HG03039 (cell line): ENCODE measurements around the gene UMOD.

Experiments used
- ATAC-seq: cut with Tn5 transposase; IDR thresholded peaks from one replicate; pipeline ENCODE4 v1.9.1; 2021; ENCODE audit warnings: mild to moderate bottlenecking, moderate library complexity; ENCODE audit not compliant: unreplicated experiment

UMOD gene

DNA sequence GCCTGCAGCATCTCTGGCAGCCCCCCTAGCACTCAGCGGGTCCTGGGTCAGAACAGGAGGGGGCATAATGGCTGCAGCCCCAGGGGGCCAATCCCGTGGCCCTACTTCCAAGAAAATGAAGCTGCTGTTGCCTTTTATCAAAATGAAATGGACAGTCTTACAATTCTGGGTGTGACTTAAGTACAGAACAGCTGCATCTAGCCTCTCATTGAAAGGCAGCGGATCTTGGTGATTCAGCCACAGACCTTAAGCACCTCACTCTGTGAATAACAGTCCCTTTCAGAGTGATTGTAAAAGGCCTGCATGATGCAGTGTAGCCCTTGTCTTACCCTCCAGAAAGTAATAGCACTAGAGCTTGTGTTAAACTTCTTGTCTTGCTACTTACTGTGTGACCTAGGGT, 11.5 kb upstream of the UMOD start:
- ATAC-seq: no peak

DNA sequence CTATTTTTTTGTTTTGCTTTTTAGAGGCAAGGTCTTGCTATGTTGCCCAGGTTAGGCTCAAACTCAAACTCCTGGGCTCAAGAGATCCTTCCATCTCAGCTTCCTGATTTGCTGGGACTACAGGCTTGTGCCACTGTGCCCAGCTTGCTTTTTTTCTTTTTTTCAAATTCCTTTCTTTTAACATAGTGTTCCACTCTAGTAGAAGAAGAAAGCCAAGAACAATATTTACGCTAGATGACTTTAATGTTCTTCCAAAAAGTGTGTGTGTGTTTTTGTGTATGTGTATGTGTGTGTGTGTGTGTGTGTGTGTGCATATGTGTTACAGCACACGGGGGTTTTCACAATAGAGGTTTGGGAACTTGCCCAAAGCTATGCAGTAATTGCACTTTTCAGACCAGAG, 10.7 kb upstream of the UMOD start:
- no peak for ATAC-seq

DNA sequence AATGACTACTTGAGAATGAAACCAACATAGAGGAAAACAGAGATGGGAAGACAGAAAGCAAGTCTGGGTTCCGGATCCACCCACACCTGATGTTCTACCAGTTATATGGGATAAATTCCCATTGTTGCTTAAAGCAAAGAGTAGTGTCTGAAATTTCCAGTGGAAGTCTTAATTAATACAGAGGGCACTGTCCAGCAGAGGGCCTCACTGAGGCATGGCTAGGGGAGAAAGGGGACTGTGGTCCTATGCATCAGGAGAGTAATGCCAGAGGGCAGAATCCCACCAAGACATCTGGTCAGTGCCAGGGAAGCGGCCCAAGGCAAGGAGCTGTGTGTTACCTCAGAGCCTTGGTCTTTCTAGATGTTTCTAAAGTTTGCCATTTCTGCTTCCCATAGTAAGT, 7.5 kb upstream of the UMOD start:
- no peak for ATAC-seq

DNA sequence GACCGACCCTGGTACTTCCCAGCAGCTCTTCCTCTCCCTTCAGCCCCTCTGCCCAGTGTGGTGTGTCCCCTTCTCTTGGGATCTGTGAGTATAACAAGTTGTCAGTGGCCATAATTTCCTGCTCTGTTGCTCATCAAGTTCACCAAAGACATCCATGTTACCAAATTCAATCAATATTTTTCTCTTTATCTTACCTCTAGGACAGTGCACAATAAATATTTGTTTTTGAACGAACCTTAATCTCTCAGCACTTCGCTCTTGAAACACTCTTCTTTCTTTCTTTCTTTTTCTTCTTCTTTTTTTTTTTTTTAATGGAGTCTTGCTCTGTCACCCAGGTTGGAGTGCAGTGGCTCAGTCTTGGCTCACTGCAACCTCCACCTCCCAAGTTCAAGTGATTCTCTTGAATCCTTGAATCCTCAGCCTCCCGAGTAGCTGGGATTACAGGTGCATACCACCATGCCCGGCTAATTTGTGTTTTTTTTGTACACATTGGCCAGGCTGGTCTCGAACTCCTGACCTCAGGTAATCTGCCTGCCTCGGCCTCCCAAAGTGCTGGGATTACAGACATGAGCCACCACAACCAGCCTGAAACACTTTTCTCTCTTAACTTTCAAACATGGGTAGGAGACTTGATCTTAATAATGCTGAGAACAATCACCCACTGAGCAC, 2.7 kb upstream of the UMOD start:
- ATAC-seq: no peak

DNA sequence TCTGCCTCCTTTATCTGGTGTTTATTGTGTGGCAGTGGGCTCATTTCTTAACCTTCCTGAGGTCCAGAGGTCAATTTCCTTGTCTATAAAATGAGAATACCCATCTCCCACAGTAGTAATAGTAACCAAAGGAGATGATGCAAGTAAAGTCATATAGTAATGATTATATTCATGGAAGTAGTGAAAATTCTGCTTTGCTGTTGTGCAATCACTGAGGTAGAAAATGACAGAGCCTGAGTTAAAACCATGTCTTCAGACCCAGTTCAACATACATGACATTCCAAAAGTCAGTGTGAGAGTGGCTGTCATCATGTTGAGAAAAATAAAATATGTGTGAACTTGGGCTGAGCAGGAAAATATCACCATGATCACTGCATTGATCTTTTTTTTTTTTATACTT, 864 bp upstream of the UMOD start:
- no peak for ATAC-seq

DNA sequence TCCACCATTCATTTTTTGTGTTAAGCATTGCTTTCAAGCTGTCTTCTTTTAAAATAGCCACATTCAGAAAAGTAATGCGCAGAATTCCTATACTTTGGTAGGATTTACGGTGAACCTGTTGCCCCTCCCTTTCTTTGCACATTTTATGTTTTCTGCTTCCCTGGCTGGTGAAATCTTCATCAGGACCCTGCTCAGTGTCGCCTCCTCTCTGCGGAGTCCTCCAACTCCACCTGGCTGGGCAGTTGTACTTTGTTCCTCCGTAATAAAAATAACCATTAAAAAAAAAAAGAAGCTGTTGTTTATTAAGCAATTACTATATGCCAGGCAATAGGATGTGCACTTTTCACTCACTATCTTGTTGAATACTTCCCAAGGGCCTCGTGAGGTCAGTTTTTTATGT, 2.9 kb downstream of the UMOD start:
- ATAC-seq: no peak

DNA sequence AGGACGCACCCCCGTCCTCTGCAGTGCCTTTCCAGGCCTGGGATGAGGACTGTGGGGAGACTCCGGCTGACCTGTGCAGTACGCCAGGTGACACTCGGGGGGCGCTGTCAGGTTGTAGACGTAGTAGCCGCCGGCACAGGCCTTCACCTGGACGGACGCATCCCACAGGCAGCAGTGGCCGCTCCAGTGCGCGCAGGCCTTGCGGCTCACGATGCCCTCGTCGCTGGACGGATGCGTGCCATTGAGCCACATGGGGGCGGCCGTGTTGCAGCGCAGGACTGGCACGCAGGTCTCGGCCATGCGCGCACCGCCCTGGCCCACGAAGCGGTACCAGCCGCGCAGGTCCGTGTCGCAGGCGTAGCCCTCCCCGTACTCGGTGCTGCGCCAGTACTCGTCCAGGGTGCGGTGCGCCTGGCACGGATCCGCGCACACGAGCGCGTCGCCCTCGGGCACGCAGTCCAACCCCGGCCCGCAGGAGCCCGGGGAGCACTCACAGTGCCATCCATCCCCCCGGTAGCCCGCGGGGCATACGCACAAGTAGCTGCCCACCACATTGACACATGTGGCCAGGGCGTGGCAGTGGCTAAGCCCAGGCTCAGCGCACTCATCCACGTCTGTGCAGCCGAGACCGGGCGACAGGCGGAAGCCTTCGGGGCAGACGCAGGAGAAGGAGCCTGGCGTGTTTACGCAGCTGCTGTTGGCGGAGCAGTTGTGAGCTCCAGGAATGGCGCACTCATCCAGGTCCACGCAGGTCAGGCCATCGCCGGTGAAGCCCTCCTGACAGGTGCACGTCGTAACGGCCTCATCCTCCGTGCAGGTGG, 3.9 kb downstream of the UMOD start:
- ATAC-seq: no peak

DNA sequence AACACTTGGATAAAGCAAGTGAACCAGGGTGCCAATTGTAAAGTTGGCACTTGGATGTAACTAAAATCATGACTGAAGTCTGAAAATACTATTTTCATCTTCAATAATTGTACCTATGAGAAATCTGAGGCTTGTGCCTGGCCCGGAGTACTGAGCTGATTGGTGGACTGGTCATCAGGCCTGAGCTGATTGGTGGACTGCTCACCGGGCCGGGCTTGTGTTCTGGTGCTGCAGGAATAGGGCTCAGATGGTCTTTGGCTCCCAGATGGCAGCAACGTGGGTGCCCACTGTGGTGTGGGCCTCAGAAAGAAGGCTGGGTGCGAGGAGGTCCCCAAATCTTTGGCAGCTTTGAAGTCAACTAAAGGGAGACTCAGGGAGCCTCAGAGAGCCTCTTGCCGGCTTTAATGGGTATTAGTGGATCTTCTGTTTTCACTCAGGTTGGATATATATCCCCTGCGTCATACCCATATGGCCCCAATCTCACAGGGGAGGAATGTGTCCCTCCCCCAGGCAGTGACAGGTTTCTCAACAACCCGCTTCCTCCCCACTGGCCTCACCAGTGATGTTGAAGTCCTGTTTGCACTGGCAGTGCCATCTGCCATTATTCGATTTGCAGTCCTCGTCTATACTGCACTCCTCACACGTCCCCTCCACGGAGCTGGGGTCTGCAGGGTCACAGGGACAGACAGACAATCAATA, 4.7 kb downstream of the UMOD start:
- ATAC-seq: no peak

DNA sequence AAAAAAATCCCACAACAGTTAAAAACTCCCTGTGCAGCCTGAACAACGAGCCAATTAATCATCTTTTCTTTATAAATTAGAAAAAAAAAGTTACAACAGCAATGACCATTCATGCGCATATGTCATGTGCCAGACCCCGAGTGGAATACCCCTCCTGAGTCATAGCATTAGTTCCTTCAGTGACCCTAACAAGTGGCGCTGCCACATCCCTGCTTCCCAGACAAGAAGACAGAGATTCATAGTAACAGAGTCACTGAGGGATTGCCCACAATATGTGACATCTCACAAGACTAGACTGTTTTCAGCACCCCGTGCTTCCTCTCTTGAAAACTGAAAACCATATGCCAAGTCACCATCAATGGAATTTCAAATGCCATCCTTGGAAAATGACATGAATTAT, 7.9 kb downstream of the UMOD start:
- ATAC-seq: no peak

DNA sequence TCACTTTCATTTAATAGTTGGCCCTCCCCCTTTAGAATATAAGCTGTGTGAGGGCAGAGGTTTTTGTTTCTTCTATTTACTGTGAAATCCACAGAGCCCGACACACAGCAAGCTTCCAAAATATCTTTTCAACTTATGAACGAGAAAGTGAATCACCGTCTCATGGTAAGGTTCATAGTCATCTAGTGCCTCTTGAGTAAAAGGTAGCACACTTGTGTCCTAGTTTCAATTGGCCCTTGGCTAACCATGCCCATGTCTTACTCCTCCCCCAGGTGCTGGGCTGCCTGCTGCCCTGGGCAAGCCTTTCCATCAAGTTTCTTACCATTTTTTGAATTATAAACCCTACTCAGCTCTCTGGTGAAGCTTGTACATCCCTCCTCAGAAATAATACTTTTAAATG, 12.8 kb downstream of the UMOD start:
- no peak for ATAC-seq

DNA sequence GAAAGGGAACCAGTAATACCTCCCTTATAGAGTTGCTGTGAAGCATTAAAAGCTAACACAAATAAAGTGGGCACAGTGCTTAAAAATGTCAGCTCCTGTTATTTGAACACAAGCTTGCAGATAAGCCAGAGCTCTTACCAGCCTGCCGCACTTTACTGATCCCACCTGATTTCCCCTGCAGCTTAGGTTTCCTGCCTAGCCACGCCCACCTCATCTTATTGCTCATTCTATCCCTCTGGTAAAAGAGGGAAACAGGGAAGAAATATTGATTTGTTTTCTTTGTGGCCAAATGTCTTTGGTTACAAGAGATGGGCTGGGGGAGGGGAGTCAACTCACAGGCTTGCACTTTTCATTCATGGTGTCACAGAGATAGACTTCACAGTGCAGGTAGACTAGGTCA, 15.6 kb downstream of the UMOD start:
- no peak for ATAC-seq

DNA sequence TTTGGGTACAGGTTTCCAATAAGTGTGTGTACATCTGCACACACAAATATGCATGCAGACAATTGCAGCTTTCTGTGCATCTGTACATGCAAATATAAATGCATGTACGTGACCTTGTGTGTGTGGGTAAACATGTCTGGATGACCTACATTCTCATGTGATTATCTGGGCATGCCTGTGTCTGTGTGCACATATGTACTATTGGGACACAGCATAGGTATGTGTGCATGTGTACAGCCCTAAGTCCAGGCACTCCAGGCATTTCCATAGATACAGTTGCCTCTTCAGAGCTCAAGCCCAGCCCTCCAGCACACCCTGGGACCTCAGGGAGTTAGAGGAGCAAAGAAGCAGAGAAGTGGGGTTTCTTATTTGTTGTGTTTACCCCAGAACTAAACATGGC, 18.1 kb downstream of the UMOD start:
- no peak for ATAC-seq

DNA sequence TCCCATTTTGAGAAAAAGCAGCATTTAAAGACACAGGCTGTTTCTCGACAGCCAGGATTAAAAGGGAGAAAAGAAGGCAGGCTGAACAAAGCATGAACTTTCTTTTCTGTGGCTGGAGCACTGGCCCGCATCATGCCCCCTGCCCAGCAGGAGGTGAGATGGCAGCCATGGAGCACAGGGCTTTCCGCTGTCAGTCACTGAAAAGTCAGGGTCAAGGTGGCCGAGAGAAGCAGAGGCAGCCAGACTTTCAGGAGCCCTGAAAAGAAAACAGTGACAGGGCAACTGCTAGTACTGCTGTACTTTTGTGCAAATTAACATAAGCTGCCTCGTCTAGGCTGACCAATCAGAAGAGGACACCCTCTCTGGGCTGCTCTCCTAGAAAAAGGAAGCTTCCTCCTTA, 19.4 kb downstream of the UMOD start:
- no peak for ATAC-seq

DNA sequence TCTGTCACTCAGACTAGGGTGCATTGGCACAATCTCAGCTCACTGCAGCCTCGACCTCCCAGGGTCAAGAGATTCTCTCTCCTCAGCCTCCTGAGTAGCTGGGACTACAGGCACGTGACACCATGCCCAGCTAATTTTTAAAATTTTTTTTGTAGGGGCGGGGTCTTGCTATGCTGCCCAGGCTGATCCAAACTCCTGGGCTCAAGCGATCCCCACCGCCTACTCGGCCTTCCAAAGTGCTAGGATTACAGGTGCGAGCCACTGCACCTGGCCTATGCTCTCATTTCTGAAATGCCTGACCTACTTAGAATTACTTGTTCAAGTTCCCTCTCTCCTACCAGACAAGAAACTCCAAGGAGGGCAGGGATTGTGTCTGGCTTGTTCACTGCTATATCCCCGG, 20.1 kb downstream of the UMOD start:
- ATAC-seq: no peak

DNA sequence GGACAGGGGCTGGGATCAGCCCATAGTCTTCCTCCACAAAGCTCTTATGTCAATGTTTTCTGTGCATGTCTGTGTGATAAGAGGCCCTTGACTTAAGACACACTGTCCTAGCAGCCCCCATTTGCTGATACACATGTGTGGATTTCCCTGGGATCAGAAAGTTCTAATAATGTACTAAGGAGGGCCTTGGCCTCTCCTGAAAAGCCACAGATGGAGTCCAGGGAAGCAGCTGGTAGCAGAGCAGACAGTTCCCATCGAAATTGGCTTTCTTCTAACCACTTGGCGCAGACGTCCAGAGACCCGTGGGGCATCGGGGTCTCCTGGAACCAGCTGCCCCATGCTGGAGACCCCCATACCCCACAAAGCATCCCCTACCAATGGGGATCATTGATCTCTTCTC, 20.9 kb downstream of the UMOD start:
- no peak for ATAC-seq

DNA sequence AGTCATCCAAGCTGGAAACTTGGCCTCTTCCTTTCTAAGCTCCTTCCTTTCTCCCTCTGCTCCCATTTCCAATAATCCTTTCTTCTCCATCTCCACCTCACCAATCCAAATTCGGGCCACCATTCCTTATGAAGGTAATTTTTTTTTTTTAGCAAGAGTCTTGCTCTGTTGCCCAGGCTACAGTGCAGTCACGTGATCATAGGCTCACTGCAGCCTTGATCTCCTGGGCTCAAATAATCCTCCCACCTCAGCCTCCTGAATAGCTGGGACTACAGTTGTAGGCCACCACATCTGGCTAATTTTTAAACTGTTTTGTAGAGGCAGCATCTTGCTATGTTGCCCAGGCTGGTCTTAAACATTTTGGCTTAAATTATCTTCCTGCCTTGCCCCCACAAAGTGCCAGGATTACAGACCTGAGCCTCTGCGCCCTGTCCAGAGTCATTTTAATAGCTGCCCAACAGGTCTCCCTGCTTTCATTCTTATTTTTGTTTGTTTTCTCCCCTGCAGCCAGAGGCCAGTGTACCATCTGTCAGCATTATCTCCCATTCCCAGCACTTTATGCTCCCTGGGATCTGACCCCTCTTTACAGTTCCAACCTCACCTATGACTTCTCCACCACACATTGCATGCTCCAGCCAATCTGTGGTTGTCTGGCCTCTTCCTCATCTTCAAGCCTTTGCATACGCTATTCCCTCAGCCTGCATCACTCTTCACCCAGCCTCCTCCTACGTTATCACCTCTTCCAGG, 22.9 kb downstream of the UMOD start:
- no peak for ATAC-seq

DNA sequence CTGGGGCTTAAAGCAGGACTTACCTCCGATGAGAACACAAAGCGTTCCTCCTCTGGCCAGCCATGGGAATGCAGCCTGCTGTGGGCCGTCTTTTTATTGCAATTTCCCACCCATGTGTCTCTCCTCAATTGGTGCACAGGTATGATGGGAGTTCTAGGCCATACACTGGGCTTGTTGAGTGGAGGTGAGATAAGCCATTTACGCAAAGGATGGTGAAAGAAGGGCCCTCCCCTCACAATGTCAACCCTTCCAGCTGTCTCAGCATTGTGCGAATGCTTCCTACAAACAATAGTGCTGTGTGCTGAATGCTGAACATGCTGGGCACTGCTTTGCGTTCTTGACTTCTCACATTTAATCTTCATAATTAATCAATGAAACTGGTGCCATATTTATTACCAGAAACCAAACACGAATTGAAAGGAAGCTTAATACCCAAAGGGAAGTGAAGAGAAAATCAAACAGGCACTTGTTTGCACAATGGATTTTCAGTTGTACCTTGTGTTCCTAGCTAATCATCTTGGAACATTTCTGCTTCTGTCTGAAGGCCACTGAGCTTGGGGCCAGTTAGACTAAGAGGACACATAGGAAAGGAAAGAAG, 25.0 kb downstream of the UMOD start, which contains the start of gene GP2:
TSS of gene GP2 (minus strand) at position 70 of the 598 bp plus-strand sequence. CDS start 1,082 bp downstream, outside the sequence.
- ATAC-seq: no peak

DNA sequence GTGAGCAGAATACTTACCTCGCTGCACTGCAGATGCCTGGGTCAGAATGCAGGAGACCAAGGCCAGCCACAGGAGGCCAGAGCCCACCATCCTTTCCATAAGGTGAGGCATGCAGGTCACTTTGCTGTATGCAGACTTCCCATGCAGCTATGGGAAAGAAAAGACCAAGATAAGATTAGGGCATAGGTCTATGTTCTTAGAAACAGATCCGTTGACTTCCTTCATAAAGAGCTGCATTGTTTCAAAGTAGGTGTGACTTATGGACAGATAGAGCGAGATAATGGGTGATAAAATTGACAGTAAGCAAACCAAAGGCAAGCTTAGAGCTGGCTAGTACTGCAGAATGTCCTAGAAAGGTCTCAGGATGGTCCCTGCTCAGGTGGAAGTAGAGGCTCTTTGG, 26.2 kb downstream of the UMOD start:
- no peak for ATAC-seq

DNA sequence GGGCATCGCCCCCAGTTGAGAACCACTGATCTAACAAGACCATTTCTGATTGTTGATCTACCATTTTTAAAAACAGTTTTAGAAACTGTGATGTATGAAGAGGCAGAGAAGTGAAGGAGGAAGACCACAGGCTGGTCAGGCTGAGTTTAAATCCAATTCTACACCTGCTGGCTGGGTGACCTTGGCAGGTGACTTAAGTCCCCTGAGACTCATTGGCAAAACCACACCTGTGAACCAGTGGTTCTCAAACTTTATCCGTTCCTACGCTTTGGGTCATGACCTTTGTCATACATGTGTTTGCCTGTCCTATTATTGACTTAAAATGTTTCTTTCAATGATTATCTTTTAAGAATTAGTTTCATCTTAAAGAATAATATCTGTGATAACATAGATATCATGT, 27.5 kb downstream of the UMOD start:
- no peak for ATAC-seq

DNA sequence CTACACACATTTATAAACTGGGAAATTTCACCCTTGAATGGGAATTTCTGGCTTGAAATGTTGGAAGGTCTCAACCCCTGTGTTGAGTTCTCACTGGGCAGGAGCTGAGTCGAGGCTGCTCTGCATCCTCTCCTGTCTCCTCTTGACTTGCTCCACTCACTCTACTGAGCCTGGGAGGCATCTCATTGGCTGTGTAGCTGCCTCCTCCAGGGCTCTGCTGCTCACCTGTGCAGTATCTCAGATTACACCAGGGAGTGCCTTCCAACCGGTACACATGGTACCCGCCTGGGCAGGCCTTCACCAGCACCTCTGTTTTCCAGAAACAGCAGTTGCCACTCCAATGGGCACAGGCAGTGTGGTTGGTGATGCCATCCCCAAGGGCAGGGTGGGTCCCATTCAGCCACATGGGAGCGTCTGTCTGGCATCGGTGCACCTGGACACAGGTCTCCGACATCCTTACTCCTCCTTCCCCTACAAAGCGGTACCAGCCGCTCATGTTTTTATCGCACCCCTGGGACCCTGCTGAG, 28.9 kb downstream of the UMOD start:
- no peak for ATAC-seq

DNA sequence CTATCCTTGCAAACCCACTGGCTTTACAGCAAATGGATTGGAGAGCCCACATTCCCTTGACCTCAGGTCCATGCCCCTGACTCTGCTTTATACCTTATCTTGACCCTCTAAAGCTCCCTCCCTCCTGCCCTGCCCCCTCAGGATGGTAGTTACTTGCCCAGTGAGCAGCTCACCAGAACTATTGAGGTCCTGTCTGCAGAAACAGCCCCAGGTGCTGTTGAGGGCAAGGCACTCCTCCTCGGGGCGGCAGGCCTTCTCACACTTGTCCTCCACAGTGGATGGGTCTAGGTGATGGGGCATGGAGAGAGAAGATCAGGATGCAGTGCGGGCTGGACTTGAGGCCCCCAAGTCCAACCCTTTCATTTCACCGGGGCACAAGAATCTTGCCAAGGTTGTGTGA, 29.8 kb downstream of the UMOD start:
- ATAC-seq: no peak
